ENCODE measurements around the gene NUAK2.
A peak's percentile ranks its signal among the peaks of the same experiment; 100 is the strongest.
"Not testable (repeated sequence)": the region's sequence is repeated elsewhere in the genome, so short reads cannot be mapped to it uniquely, and the experiment has no call there.

Gene NUAK2

DNA sequence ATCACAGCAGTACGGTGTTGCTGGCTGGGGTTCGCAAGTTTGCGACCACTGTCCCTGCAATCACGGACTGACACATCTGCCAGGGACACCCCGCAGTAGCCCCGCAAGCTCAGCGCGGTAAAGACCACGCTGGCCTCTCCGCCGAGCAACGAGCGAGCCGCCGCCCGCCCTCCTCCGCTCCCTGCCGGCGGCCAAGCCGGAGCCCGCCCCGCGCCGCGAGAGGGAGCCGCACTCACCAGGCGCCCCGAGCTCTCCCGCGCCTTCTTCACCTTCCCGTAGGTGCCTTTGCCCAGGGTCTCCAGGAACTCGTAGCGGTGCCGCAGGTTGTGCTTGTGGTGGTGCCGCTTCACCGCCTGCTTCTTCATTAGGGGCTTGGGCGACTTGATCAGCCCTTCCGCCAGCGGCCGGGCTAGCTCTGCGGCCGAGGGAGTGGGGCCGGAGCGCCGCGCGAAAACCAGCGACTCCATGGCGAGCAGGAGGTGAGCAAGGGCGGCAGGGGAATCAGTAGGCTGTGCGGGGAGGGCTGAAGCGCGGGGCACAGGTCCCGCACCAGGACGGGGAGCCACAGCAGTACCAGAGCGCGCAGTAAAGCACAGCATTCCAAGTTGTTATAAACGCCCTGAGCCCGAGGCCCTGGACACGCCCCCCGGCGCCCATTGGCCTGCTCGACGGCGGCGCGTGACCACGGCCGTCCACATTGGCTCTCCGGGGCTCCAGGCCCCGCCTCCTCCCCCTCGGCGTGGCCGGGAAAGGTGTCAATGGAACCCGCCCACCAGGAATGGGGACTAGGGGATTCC lies at the start of gene NUAK2:
Gene NUAK2, minus strand, starts transcription at position 584 of the 797 bp plus-strand sequence. Its CDS starts 117 bp downstream, at position 467.
- peak within 1 kb of the TSS; percentile 99 for H3K4me3 ChIP-seq (ENCODE audit: low read length)
- H2AFZ ChIP-seq (ENCODE audit: low read depth, low read length), result no peak within 1 kb of the TSS
- H3K27me3 ChIP-seq (ENCODE audit: insufficient read depth, low read length), result no peaks in the 10 kb centered on the region
- H3K4me1 ChIP-seq (ENCODE audit: insufficient read depth, low read length), result peaks cover 50% of the 10 kb centered on the region
- peaks cover 22% of the 10 kb centered on the region for H3K36me3 ChIP-seq (ENCODE audit: insufficient read depth, low read length)
- no peaks in the 10 kb centered on the region for H3K9me3 ChIP-seq (ENCODE audit: low read length)

GRCh38 chr1:205370780-205371179 lies 49.2 kb upstream of the NUAK2 start:
- Histone ChIP-seq H3K4me3 (ENCODE audit: low read length) (no peak overlapping the region), H3K27me3 (ENCODE audit: insufficient read depth, low read length) (peaks cover 33% of the 10 kb centered on the region), H3K36me3 (ENCODE audit: insufficient read depth, low read length) (no peaks in the 10 kb centered on the region), H3K9me3 (ENCODE audit: low read length) (no peaks in the 10 kb centered on the region), H3K4me1 (ENCODE audit: insufficient read depth, low read length) (peaks cover 22% of the 10 kb centered on the region), H2AFZ (ENCODE audit: low read depth, low read length) (no peak overlapping the region)

DNA sequence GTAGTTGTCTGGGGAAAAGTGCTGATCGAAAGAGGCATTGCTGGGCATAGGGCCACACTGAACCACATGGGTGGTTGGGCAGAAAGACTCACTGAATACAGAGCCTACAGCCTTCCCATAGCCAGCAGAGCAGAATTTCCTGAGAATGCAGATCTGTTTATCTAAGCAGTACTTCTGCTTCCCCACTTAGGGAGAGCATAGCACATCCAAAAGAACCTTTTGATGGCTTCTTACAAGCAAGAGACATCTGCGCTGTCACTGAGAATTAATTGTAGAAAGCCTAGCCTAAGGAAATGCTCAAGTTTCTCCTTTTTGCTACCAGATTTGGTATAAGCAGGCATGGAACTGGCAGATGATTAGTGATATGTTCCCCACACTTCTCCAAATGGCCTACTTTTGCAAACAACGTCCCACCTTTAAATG lies 48.2 kb upstream of the NUAK2 start:
- peaks cover 28% of the 10 kb centered on the region for H3K27me3 ChIP-seq (ENCODE audit: insufficient read depth, low read length)
- H3K4me1 ChIP-seq (ENCODE audit: insufficient read depth, low read length), result peaks cover 22% of the 10 kb centered on the region
- H3K9me3 ChIP-seq (ENCODE audit: low read length), result no peaks in the 10 kb centered on the region
- no peaks in the 10 kb centered on the region for H3K36me3 ChIP-seq (ENCODE audit: insufficient read depth, low read length)
- no peak overlapping the region for H3K4me3 ChIP-seq (ENCODE audit: low read length)
- no peak overlapping the region for H2AFZ ChIP-seq (ENCODE audit: low read depth, low read length)

DNA sequence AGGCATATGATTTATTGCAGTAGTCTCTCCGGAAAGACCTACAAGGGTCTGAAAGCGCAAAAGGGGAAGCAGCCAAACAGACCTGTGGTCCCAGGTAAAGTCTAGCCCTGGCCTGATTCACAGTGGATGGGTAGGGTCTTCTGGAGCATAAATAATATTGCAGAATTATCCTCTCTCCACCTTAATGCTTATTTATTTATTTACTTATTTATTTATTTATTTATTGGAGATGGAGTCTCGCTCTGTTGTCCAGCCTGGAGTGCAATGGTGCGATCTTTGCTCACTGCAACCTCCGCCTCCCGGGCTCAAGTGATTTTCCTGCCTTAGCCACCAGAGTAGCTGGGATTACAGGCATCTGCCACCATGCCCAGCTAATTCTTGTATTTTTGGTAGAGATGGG lies 46.9 kb upstream of the NUAK2 start:
- Histone ChIP-seq H3K4me3 (ENCODE audit: low read length) (no peak overlapping the region), H2AFZ (ENCODE audit: low read depth, low read length) (no peak overlapping the region), H3K4me1 (ENCODE audit: insufficient read depth, low read length) (peaks cover 20% of the 10 kb centered on the region), H3K9me3 (ENCODE audit: low read length) (no peaks in the 10 kb centered on the region), H3K27me3 (ENCODE audit: insufficient read depth, low read length) (peaks cover 18% of the 10 kb centered on the region), H3K36me3 (ENCODE audit: insufficient read depth, low read length) (no peaks in the 10 kb centered on the region)

- H3K9me3 ChIP-seq (ENCODE audit: low read length), result no peaks in the 10 kb centered on the region
- H3K4me3 ChIP-seq (ENCODE audit: low read length), result no peak overlapping the region
- peaks cover 8% of the 10 kb centered on the region for H3K4me1 ChIP-seq (ENCODE audit: insufficient read depth, low read length)
- H3K36me3 ChIP-seq (ENCODE audit: insufficient read depth, low read length), result no peaks in the 10 kb centered on the region
- peaks cover 13% of the 10 kb centered on the region for H3K27me3 ChIP-seq (ENCODE audit: insufficient read depth, low read length)
- peak overlapping the region; percentile 46 for H2AFZ ChIP-seq (ENCODE audit: low read depth, low read length)
These were observed 44.5 kb upstream of the NUAK2 start for GRCh38 chr1:205365945-205366463.

GRCh38 chr1:205365086-205365485 lies 43.5 kb upstream of the NUAK2 start:
- H3K9me3 ChIP-seq (ENCODE audit: low read length); H2AFZ ChIP-seq (ENCODE audit: low read depth, low read length); H3K27me3 ChIP-seq (ENCODE audit: insufficient read depth, low read length); H3K4me3 ChIP-seq (ENCODE audit: low read length); H3K36me3 ChIP-seq (ENCODE audit: insufficient read depth, low read length): not testable (repeated sequence)
- peaks cover 11% of the 10 kb centered on the region for H3K4me1 ChIP-seq (ENCODE audit: insufficient read depth, low read length)

- H2AFZ ChIP-seq (ENCODE audit: low read depth, low read length), result no peak overlapping the region
- H3K27me3 ChIP-seq (ENCODE audit: insufficient read depth, low read length), result no peaks in the 10 kb centered on the region
- no peak overlapping the region for H3K4me3 ChIP-seq (ENCODE audit: low read length)
- H3K9me3 ChIP-seq (ENCODE audit: low read length), result no peaks in the 10 kb centered on the region
- H3K4me1 ChIP-seq (ENCODE audit: insufficient read depth, low read length), result peaks cover 25% of the 10 kb centered on the region
- no peaks in the 10 kb centered on the region for H3K36me3 ChIP-seq (ENCODE audit: insufficient read depth, low read length)
These were observed 39.3 kb upstream of the NUAK2 start for GRCh38 chr1:205360891-205361290.

GRCh38 chr1:205359771-205360565 lies 38.4 kb upstream of the NUAK2 start:
- no peaks in the 10 kb centered on the region for H3K36me3 ChIP-seq (ENCODE audit: insufficient read depth, low read length)
- H3K27me3 ChIP-seq (ENCODE audit: insufficient read depth, low read length), result no peaks in the 10 kb centered on the region
- H3K4me3 ChIP-seq (ENCODE audit: low read length), result no peak overlapping the region
- no peaks in the 10 kb centered on the region for H3K9me3 ChIP-seq (ENCODE audit: low read length)
- peaks cover 30% of the 10 kb centered on the region for H3K4me1 ChIP-seq (ENCODE audit: insufficient read depth, low read length)
- H2AFZ ChIP-seq (ENCODE audit: low read depth, low read length), result peak overlapping the region; percentile 46

DNA sequence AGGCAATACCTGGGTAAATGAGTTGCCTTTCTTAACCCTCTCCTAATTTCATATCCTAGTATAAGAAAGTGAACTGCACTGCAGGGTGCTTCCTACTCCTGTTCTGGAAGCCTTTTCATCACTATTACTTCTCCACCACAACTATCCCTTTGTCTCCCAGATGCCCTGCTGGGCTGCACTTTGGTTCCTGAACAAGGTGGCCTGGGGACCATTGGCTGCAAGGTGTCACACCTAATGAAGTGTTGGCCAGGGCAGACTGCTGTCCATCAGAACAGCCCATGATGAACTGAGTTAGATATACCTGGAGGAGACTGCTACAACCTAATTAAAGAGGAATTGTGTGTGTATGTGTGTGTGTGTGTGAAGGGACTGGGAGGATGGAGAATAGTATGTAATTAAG lies 37.0 kb upstream of the NUAK2 start:
- no peak overlapping the region for H3K4me3 ChIP-seq (ENCODE audit: low read length)

GRCh38 chr1:205357567-205357966 lies 36.0 kb upstream of the NUAK2 start:
- Histone ChIP-seq H3K4me3 (ENCODE audit: low read length) (no peak overlapping the region), H3K36me3 (ENCODE audit: insufficient read depth, low read length) (no peaks in the 10 kb centered on the region), H3K9me3 (ENCODE audit: low read length) (no peaks in the 10 kb centered on the region), H2AFZ (ENCODE audit: low read depth, low read length) (no peak overlapping the region), H3K27me3 (ENCODE audit: insufficient read depth, low read length) (no peaks in the 10 kb centered on the region), H3K4me1 (ENCODE audit: insufficient read depth, low read length) (peaks cover 47% of the 10 kb centered on the region)

More for the DNA sequence above, 37.0 kb upstream of the NUAK2 start:
- no peak overlapping the region for H2AFZ ChIP-seq (ENCODE audit: low read depth, low read length)
- no peaks in the 10 kb centered on the region for H3K27me3 ChIP-seq (ENCODE audit: insufficient read depth, low read length)
- no peaks in the 10 kb centered on the region for H3K9me3 ChIP-seq (ENCODE audit: low read length)
- peaks cover 42% of the 10 kb centered on the region for H3K4me1 ChIP-seq (ENCODE audit: insufficient read depth, low read length)
- H3K36me3 ChIP-seq (ENCODE audit: insufficient read depth, low read length), result no peaks in the 10 kb centered on the region

DNA sequence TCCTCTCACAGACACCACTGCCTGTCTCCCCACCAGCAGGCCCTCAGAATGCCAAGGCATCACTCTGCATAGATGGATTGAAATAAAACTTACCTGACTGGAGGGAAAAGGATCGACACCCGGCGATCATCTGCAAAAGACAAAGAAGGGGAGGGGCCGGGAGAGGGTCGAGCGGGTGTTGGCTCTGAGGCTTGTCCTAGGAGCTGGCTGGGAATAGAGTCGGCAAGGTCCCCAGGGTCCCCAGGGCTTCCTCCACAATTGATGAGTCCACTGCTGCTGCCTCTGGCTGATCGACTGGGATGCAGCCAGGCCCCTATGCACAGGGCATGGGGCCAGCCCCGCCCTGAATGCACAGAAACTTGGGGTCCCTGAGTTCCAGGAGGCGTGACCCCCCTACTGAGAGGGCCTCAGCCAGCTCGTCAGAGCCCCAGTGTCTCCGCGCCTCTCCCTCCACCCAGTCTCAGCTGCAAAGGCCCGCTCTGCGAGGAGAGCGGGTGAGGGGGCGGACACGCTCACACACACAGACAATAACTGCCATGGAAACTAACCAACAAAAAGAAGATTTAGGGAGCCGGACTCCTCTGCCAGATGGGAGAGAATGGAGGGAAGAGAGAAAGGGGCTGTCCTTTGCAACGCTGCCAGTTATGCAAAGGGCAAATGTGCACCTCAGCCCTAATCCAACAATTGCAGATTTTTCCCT lies 35.0 kb upstream of the NUAK2 start, which contains the start of gene KLHDC8A:
Gene KLHDC8A, minus strand, starts transcription at position 483 of the 700 bp plus-strand sequence. CDS start 13,318 bp downstream, outside the sequence.
- Histone ChIP-seq H3K27me3 (ENCODE audit: insufficient read depth, low read length) (no peaks in the 10 kb centered on the region), H3K4me1 (ENCODE audit: insufficient read depth, low read length) (peaks cover 56% of the 10 kb centered on the region), H2AFZ (ENCODE audit: low read depth, low read length) (peak within 1 kb of the TSS; percentile 41), H3K9me3 (ENCODE audit: low read length) (no peaks in the 10 kb centered on the region), H3K4me3 (ENCODE audit: low read length) (peak within 1 kb of the TSS; percentile 42), H3K36me3 (ENCODE audit: insufficient read depth, low read length) (no peaks in the 10 kb centered on the region)

DNA sequence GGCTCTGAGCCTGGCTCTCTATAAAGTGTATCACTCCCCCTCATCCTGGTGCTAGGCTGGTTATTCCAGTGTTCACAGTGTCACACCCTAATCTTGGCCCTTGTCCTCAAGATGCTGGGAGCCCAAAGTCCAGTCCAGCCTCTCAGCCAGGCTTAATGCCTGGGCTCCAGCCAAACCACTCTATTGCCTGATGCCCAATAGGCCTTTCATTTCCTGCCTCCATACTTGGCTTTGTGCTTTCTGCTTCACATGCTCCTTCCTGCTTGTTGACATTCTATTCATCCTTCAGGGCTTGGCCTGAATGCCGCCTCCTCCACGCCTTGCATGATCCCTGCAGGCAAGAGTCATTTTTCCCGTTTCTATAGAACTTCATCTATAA lies 33.5 kb upstream of the NUAK2 start:
- Histone ChIP-seq H3K36me3 (ENCODE audit: insufficient read depth, low read length) (no peaks in the 10 kb centered on the region), H2AFZ (ENCODE audit: low read depth, low read length) (no peak overlapping the region), H3K27me3 (ENCODE audit: insufficient read depth, low read length) (no peaks in the 10 kb centered on the region), H3K9me3 (ENCODE audit: low read length) (no peaks in the 10 kb centered on the region), H3K4me3 (ENCODE audit: low read length) (no peak overlapping the region), H3K4me1 (ENCODE audit: insufficient read depth, low read length) (peaks cover 64% of the 10 kb centered on the region)

All from neuron (in vitro differentiated cells).